IPS-18c (cell line): Measurements from ENCODE around the gene EFCAB6.

Experiments
- H3K4me3 ChIP-seq: 2 replicates; pipeline ENCODE4 v1.7.0; 2013; ENCODE audit warnings: low read depth, mild to moderate bottlenecking, low read length, moderate library complexity; ENCODE audit not compliant: insufficient read depth
- H3K9me3 ChIP-seq: one replicate; pipeline ENCODE4 v1.6.1; 2013; ENCODE audit warnings: mild to moderate bottlenecking, low read length, moderate library complexity; ENCODE audit not compliant: control insufficient read depth, insufficient read depth

EFCAB6 gene

GRCh38 chr22:43792905-43793304 is 19.2 kb downstream of the EFCAB6 start:
- no peaks in the 10 kb centered on the region for H3K9me3 ChIP-seq
- no peak overlapping the region for H3K4me3 ChIP-seq

- Histone ChIP-seq H3K9me3 (no peaks in the 10 kb centered on the region), H3K4me3 (no peak overlapping the region)
Observed at GRCh38 chr22:43789452-43789851, 22.7 kb downstream of the EFCAB6 start.

DNA sequence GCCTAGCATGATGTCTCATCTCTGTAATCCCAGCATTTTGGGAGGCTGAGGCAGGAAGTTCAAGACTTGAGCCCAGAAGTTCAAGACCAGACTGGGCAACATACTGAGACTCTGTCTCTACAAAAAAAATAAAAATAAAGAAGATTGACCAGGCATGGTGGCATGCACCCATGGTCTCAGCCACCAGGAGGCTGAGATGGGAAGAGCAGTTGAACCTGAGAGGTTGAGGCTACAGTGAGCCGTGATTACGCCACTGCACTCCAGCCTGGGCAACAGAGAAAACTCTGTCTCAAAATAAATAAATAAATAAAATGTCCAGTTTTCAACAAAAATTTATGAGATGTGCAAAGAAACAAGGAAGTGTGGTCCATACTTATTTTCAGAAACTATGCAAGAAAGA is 28.3 kb downstream of the EFCAB6 start:
- no peaks in the 10 kb centered on the region for H3K9me3 ChIP-seq
- H3K4me3 ChIP-seq: no peak overlapping the region

GRCh38 chr22:43782448-43782847 is 29.7 kb downstream of the EFCAB6 start:
- H3K9me3 ChIP-seq: no peaks in the 10 kb centered on the region

DNA sequence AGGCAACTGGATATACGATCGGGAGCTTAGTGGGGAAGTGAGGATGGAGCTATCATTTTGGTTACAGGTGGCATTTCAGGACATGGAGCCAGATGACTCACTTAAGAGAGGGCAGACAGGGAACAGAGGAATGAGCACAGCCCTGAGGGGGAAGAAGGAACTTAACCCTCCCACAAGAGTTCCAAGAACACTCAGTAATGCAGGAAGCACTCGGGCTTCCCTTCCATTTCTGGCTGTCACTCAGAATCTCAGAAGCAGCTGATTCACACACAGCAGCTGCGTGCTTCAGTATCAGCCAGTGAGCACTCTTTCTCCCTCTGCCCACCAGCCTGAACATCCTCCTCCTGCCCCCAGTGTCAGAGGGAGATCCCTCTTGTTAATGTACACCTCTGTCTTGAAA is 34.8 kb downstream of the EFCAB6 start:
- H3K9me3 ChIP-seq: no peaks in the 10 kb centered on the region
- no peak overlapping the region for H3K4me3 ChIP-seq

More at GRCh38 chr22:43782448-43782847, 29.7 kb downstream of the EFCAB6 start:
- H3K4me3 ChIP-seq: no peak overlapping the region

DNA sequence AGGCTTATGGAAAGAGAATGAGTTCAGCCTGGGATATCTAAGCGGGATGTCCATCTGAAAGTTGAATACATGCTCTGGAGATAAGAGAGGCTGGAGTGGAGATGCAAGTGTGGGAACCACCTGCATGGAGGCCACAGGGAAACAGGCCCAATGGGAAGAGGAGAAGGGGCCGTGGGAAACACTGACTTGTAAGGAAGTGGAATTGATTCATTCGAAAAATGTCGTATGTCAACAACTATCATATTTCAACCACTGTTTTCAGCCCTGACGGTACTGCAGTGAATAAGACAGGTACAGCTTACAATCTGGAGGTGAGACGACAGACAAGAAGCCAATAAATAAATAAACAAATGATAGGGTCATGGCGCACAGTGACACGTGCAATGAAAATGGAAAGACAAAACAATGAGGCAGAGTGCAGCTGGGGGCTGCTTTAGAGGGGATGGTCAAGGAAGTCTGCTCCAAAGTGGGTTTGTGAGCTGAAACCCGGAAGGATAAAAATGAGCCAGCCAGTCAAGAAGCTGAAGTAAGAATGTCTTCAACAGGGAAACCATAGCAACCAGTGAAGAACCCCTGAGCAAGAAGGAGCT is 35.9 kb downstream of the EFCAB6 start:
- no peaks in the 10 kb centered on the region for H3K9me3 ChIP-seq
- H3K4me3 ChIP-seq: no peak overlapping the region

- no peak overlapping the region for H3K4me3 ChIP-seq
- no peaks in the 10 kb centered on the region for H3K9me3 ChIP-seq
Observed at GRCh38 chr22:43774318-43774915, 37.7 kb downstream of the EFCAB6 start.

GRCh38 chr22:43772831-43773230 is 39.3 kb downstream of the EFCAB6 start:
- Histone ChIP-seq H3K4me3 (no peak overlapping the region), H3K9me3 (no peaks in the 10 kb centered on the region)

DNA sequence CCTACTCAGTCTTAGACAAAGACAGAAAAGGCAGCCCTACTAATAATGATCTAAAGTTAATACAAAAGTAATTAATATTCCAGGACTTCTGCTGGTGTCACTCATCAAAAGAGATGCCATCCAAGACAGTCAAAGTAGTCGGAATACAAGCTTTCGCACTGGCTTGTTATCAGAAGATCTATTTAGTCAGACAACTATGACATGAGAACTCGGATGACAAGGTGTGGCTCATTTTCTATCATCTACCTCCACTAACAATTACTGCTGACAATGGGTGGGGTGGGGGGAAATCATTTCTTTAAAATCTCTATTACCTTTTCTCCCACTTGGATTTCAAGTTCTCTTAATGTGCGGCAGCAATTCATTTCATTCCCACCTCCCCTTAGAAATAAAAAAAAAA is 56.7 kb downstream of the EFCAB6 start:
- Histone ChIP-seq H3K9me3 (no peaks in the 10 kb centered on the region), H3K4me3 (no peak overlapping the region)

- H3K9me3 ChIP-seq: no peaks in the 10 kb centered on the region
- H3K4me3 ChIP-seq: no peak overlapping the region
Observed at GRCh38 chr22:43755011-43755410, 57.1 kb downstream of the EFCAB6 start.

DNA sequence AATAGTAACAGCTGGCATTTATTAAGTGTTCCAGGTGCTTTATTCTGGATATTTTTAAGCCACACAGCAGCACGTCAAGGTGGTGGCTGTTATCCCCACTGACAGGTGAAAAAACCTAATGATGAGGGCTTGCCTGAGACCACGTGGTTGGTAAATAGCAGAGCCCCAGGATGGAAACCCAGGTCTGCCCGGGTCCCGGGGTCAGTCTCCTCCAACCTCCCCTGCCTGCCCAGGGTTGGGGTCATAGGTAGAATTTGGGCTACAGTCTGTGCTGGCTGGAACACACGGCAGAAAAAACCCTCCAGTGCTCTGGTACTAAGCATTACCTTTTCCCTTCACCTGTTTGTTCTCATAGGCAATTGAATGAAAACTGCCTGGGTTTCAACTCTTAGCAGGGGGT is 57.9 kb downstream of the EFCAB6 start:
- no peak overlapping the region for H3K4me3 ChIP-seq
- H3K9me3 ChIP-seq: no peaks in the 10 kb centered on the region

DNA sequence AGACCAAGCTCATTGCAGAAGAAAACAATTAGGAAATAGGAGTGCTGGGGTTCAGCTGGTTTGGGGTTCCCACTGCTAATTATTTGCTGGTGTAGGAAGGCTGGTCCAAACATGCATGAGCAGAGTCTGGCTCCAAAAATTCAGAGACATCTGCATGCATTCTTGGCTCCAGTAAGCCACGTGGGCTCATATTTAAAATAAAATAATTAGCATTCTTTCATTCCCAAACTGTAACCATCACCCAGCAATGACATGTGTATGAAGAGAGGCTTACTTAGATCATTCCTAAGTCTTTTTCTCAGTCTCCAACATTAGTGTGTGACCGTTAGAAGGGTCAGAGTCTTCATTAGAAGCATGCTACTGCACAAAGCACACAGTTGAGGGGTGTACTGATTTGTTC is 58.4 kb downstream of the EFCAB6 start:
- no peaks in the 10 kb centered on the region for H3K9me3 ChIP-seq
- H3K4me3 ChIP-seq: no peak overlapping the region

DNA sequence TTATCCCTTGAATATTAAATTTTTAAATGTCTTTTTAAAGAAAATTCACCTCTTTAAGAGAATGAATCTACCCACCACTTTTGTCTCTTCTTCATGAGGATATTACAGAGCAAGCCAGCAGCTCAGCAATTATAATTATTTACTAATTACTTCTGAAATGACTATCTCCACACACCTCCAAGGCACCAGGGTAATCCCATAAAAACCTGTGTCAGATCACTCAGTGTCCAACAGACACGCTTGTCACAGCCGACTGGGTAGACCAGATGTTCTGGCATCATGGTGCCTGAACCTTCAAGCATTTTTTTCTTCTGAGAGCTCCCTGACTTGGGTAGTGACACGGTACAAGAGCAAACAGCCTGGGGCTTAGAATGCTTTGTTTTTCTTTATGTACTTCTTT is 61.4 kb downstream of the EFCAB6 start:
- peaks cover 2% of the 10 kb centered on the region for H3K9me3 ChIP-seq
- no peak overlapping the region for H3K4me3 ChIP-seq

GRCh38 chr22:43749473-43749872 is 62.6 kb downstream of the EFCAB6 start:
- Histone ChIP-seq H3K9me3 (peaks cover 2% of the 10 kb centered on the region), H3K4me3 (no peak overlapping the region)

DNA sequence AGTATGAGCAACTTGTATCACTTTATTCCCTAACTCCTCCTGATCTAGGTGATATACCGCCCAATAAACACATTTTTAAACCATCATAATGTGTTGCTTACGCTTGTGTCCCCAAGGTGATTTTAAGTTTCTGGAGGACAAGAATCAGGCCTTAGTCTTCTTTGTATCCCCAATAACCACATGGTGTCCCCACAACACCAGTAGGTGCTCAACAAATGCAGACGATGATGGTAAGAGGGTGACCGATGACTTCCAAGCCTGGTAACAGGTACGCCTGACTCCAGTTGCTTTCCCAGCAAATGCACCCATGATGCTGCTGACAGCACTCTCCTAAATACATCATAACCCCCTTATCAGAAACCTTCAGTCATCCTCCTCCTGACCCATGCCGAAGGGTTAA is 64.2 kb downstream of the EFCAB6 start:
- Histone ChIP-seq H3K9me3 (peaks cover 2% of the 10 kb centered on the region), H3K4me3 (no peak overlapping the region)

- H3K9me3 ChIP-seq: peaks cover 2% of the 10 kb centered on the region
Observed at GRCh38 chr22:43747058-43747457, 65.0 kb downstream of the EFCAB6 start.

DNA sequence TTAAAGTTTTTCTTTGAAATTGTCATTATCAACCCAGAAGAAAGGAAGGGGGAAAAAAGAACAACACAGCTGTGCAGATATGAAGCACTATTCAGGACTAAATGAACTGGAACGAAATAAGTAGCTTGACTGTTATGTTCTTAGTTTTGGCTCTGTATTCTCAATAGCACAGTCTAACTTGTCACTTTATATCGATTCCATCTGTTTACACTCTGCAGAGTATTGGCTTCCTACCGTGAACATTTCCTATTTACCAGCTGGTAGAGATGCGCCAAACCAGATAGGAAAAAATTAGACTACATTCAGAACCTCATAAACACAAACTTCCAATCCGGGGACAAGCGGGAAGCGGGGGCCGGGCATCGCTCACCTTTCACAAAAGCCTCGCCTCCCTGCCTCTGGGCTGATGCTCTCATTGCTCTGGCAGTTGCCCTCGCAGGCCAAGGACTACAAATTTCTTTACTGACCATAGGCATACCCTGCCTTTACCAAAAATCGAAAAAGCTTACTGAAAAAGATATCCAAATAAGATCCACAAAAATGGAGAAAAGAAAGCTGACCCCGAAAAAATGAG is 66.2 kb downstream of the EFCAB6 start:
- H3K4me3 ChIP-seq: no peak overlapping the region

More at GRCh38 chr22:43747058-43747457, 65.0 kb downstream of the EFCAB6 start:
- H3K4me3 ChIP-seq: no peak overlapping the region

GRCh38 chr22:43745411-43745770 is 66.7 kb downstream of the EFCAB6 start:
- no peak overlapping the region for H3K4me3 ChIP-seq
- H3K9me3 ChIP-seq: peaks cover 2% of the 10 kb centered on the region

More for the DNA sequence above, 66.2 kb downstream of the EFCAB6 start:
- H3K9me3 ChIP-seq: peaks cover 2% of the 10 kb centered on the region
